B cell (primary cell): ENCODE data around the gene SSR1. TPM values are rescaled to one million over a fixed set of nuclear protein-coding genes. Genes with fewer than 3 reads are reported as not detected.
"Not testable (repeated sequence)": the region's sequence is repeated elsewhere in the genome, so short reads cannot be mapped to it uniquely, and the experiment has no call there.

Source experiments
- ATAC-seq: fragments of 200-7000 bp; cut with Tn5 transposase; one replicate; pipeline ENCODE4 v1.10.0; 2021; ENCODE audit warnings: low read depth, mild to moderate bottlenecking, moderate number of reproducible peaks, moderate library complexity
- CTCF ChIA-PET: fragments of 350-600 bp; sonication (Branson Sonifier 250); formaldehyde crosslinking; loops from one replicate; lab custom pipeline; 2021; ENCODE audit warnings: antibody characterized with exemption, inconsistent platforms; lab: Charles Lee
- POLR2A ChIA-PET: fragments of 350-600 bp; sonication (Branson Sonifier 250); formaldehyde crosslinking; loops from one replicate; lab custom pipeline; 2021; ENCODE audit warnings: antibody characterized with exemption; lab: Charles Lee
- DNase-seq: peaks from one replicate; pipeline ENCODE4 v3.0.0; 2013
- H2AFZ ChIP-seq: 2 replicates; pipeline ENCODE4 v1.6.1; 2012; ENCODE audit warnings: mild to moderate bottlenecking, low read depth, low read length; ENCODE audit not compliant: insufficient read depth, poor library complexity, severe bottlenecking
- H3K27ac ChIP-seq, 2 donors: 1 replicate in 1 of 2; 2 replicates in 1 of 2; pipeline ENCODE4 v1.5.1; 2012 to 2013; ENCODE audit warnings: low read length in 2 of 2, mild to moderate bottlenecking in 2 of 2, moderate library complexity in 1 of 2
- H3K27me3 ChIP-seq, 4 experiments: fragments of 200-600 bp in 1 of 4; sonication (generic) in 1 of 4; replicated peaks in 1 of 4; 1 replicate in 2 of 4; 2 replicates in 2 of 4; pipeline versions ENCODE4 v1.6.1 to v1.7.0; 2013 to 2016; ENCODE audit warnings: low read length in 3 of 4, mild to moderate bottlenecking in 2 of 4, mixed read lengths in 1 of 4, moderate library complexity in 1 of 4; ENCODE audit not compliant: insufficient read depth in 4 of 4, control insufficient read depth in 3 of 4; ENCODE audit errors: control extremely low read depth in 1 of 4
- H3K36me3 ChIP-seq, 2 experiments: replicated peaks in 1 of 2; 1 replicate in 1 of 2; 2 replicates in 1 of 2; pipeline versions ENCODE4 v1.6.1 to v1.7.1; 2013; ENCODE audit warnings: low read length in 1 of 2; ENCODE audit not compliant: insufficient read depth in 2 of 2, control insufficient read depth in 1 of 2; ENCODE audit errors: control extremely low read depth in 1 of 2, extremely low read depth in 1 of 2
- H3K4me1 ChIP-seq, 2 donors: fragments of 200-600 bp in 1 of 2; sonication (generic) in 1 of 2; 1 replicate in 1 of 2; 2 replicates in 1 of 2; pipeline versions ENCODE4 v1.5.1 to v1.6.1; 2013 to 2017; ENCODE audit warnings: low read length in 2 of 2; ENCODE audit not compliant: control insufficient read depth in 2 of 2, insufficient read depth in 2 of 2
- H3K4me2 ChIP-seq: replicated peaks from 2 replicates; pipeline ENCODE3; 2012; ENCODE audit warnings: mild to moderate bottlenecking, low read depth, low read length; ENCODE audit not compliant: poor library complexity, severe bottlenecking
- H3K4me3 ChIP-seq, 5 experiments: fragments of 200-600 bp in 1 of 5; sonication (generic) in 1 of 5; 1 replicate in 3 of 5; 2 replicates in 2 of 5; pipeline versions ENCODE4 v1.5.1 to v1.7.0; 2011 to 2016; ENCODE audit warnings: low read length in 4 of 5, mild to moderate bottlenecking in 4 of 5, low read depth in 2 of 5, control low read depth in 1 of 5, moderate library complexity in 1 of 5; ENCODE audit not compliant: insufficient read depth in 1 of 5; ENCODE audit errors: control extremely low read depth in 1 of 5, extremely low read depth in 1 of 5
- H3K79me2 ChIP-seq: fragments of 200-600 bp; sonication (generic); one replicate; pipeline ENCODE4 v1.6.0; 2016; ENCODE audit warnings: low read length; ENCODE audit not compliant: control insufficient read depth, insufficient read depth
- H3K9ac ChIP-seq: fragments of 200-600 bp; sonication (generic); 2 replicates; pipeline ENCODE4 v1.6.1; 2017; ENCODE audit warnings: mild to moderate bottlenecking, low read length, moderate library complexity
- H3K9me3 ChIP-seq, 3 donors: one replicate each; pipeline versions ENCODE4 v1.6.1 to v1.7.1; 2013; ENCODE audit warnings: low read length in 2 of 3; ENCODE audit not compliant: control insufficient read depth in 2 of 3, insufficient read depth in 1 of 3; ENCODE audit errors: control extremely low read depth in 1 of 3
- H4K20me1 ChIP-seq: 2 replicates; pipeline ENCODE4 v1.6.0; 2012; ENCODE audit warnings: mild to moderate bottlenecking, low read length; ENCODE audit not compliant: insufficient read depth, control insufficient read depth, poor library complexity, severe bottlenecking
- H3K27ac Mint-ChIP-seq: one replicate; pipeline ENCODE4 v1.8.0; 2021; ENCODE audit warnings: mixed read lengths
- H3K27me3 Mint-ChIP-seq: one replicate; pipeline ENCODE4 v1.8.0; 2021; ENCODE audit warnings: mixed read lengths
- H3K4me1 Mint-ChIP-seq: one replicate; pipeline ENCODE4 v1.8.0; 2021; ENCODE audit warnings: mixed read lengths
- H3K4me3 Mint-ChIP-seq: one replicate; pipeline ENCODE4 v1.8.0; 2021; ENCODE audit warnings: mixed read lengths
- H3K9me3 Mint-ChIP-seq: one replicate; pipeline ENCODE4 v1.8.0; 2022; ENCODE audit warnings: mixed read lengths; ENCODE audit not compliant: insufficient read depth
- CTCF ChIP-seq: fragments of 200-600 bp; IDR thresholded peaks from one replicate; pipeline ENCODE4 v1.8.0; 2022; ENCODE audit warnings: antibody characterized with exemption, mild to moderate bottlenecking
- EZH2 ChIP-seq: IDR thresholded peaks from 2 replicates; pipeline ENCODE4 v1.6.1; 2012; ENCODE audit warnings: borderline replicate concordance, low read depth, mild to moderate bottlenecking, moderate library complexity, low read length; ENCODE audit not compliant: insufficient read depth, poor library complexity, severe bottlenecking
- WGBS: methylation state at CpG from one replicate; pipeline ENCODE4 v1.1.5; 2013; ENCODE audit warnings: missing lambda C conversion rate; ENCODE audit not compliant: insufficient coverage; 5-methylcytosine and 5-hydroxymethylcytosine counted together
- intact Hi-C: fragments of 100-400 bp; cut with micrococcal nuclease; formaldehyde crosslinking; loops from one replicate; pipeline ENCODE4 v1.10.0; 2022
- polyA plus RNA-seq: library from polyadenylated mRNA; depleted of rRNA; stranded (reverse); fragments of >200 nt; gene quantifications from 2 replicates; pipeline ENCODE4 v1.2.3, GENCODE V29; 2012
- total RNA-seq, 2 donors: library from RNA; stranded (reverse); fragments of 120-200 nt in 1 of 2; gene quantifications; 1 replicate in 1 of 2; 2 replicates in 1 of 2; pipeline versions ENCODE4 v1.2.3 to v1.2.4, GENCODE V29; 2013 to 2022

SSR1 gene
- total and polyA plus RNA-seq, 2 donors (not counting 1 experiment from before 2014, with no cell fraction given) = 15.9 to 81.6 TPM

DNA sequence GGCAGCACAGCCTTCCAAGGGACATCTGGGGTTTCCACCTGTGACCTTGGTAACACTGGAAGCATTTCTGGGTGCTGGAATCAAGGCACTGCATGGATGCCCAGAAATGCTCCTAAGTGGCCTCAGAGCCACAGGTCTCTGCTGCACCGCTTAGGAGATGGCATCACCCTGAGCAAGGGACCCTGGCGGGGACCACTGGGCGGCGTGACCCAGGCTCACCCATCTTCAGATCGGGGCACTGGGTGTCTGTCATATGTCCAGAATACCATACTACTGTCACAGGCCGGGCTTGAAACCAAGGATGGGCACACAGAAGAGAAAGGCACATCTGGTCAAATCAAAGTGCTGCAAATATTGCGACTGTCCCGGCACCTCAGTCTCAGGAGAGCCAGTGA is 45.9 kb downstream of the SSR1 start:
- ChIA-PET CTCF (no interaction called here), POLR2A (interaction anchor here (0.6 kb wide), 1 partner anchor 54 kb away, joined by 4 read pairs; no protein-coding TSS in a partner anchor)
- H3K27ac Mint-ChIP-seq = no peak overlapping the region

DNA sequence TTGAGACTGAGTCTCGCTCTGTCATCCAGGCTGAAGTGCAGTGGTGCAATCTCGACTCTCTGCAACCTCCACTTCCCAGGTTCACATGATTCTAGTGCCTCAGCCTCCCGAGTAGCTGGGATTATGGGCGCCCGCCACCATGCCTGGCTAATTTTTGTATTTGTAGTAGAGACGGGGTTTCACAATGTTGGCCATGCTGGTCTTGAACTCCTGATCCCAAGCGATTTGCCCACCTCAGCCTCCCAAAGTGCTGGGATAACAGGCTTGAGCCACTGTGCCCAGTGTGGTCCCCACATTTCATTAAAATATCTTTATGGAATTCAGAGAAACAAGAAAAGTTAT is 47.6 kb downstream of the SSR1 start:
- CTCF ChIA-PET = interaction anchor here (1.5 kb wide), 1 partner anchor 10 kb away, joined by 7 read pairs; no protein-coding TSS in a partner anchor

More for the DNA sequence above, 45.9 kb downstream of the SSR1 start:
- H3K4me3 ChIP-seq = no peak overlapping the region
- H3K4me2 ChIP-seq = no peak overlapping the region
- Mint-ChIP-seq H3K27me3 (peaks cover 10% of the 10 kb centered on the region), H3K9me3 (no peaks in the 10 kb centered on the region), H3K4me3 (no peak overlapping the region), H3K4me1 (peaks cover 4% of the 10 kb centered on the region)
- ATAC-seq (no peak), DNase-seq (no peak)
- H3K9me3 ChIP-seq = peaks cover 0 to 10% (median 6%) of the 10 kb centered on the region in 3 donors
- no peaks in the 10 kb centered on the region for H3K36me3 ChIP-seq
- no peak overlapping the region for H3K9ac ChIP-seq
- H3K27ac ChIP-seq = no peak overlapping the region
- peaks cover 0 to 4% (median 0%) of the 10 kb centered on the region in 4 experiments for H3K27me3 ChIP-seq
- no peak overlapping the region for H2AFZ ChIP-seq
- intact Hi-C loops = no loop called here
- TF ChIP-seq CTCF (no peak), EZH2 (no peak)
- over 99% methylated on average over 8 of the region's 8 CpGs for WGBS
- H3K4me1 ChIP-seq = peaks cover under 1 to 1% of the 10 kb centered on the region in 2 donors
- H3K79me2 ChIP-seq = no peaks in the 10 kb centered on the region
- no peaks in the 10 kb centered on the region for H4K20me1 ChIP-seq

More for the DNA sequence above, 47.6 kb downstream of the SSR1 start:
- H3K4me3 ChIP-seq, H2AFZ ChIP-seq, H3K4me3 Mint-ChIP-seq, ATAC-seq, H3K79me2 ChIP-seq, H3K9me3 Mint-ChIP-seq, DNase-seq, H3K27ac Mint-ChIP-seq, H3K27ac ChIP-seq, H3K4me2 ChIP-seq, H3K36me3 ChIP-seq, H3K9ac ChIP-seq, intact Hi-C loops, H4K20me1 ChIP-seq, POLR2A ChIA-PET: not testable (repeated sequence)
- Mint-ChIP-seq H3K27me3 (peaks cover 22% of the 10 kb centered on the region), H3K4me1 (peaks cover 20% of the 10 kb centered on the region)
- Histone ChIP-seq H3K4me1 (peaks cover 16 to 17% of the 10 kb centered on the region in 2 donors), H3K27me3 (peaks cover 0 to 21% (median 1%) of the 10 kb centered on the region in 4 experiments), H3K9me3 (peaks cover 0 to 15% (median 6%) of the 10 kb centered on the region in 3 donors)
- no CpG with 5 or more reads among the region's 7 CpGs for WGBS
